Activated gamma-delta T cell treated with anti-CD3 and anti-CD28 coated beads, Interleukin-2, amount 50 U/mL, for 16 hours (primary cell): ENCODE measurements around the gene GGT5.
"Not testable (repeated sequence)": the region's sequence is repeated elsewhere in the genome, so short reads cannot be mapped to it uniquely, and the experiment has no call there.

Experiments used
- DNase-seq: peaks from one replicate; pipeline ENCODE4 v3.0.0-alpha.2; 2020; ENCODE audit warnings: low read depth

The GGT5 gene

DNA sequence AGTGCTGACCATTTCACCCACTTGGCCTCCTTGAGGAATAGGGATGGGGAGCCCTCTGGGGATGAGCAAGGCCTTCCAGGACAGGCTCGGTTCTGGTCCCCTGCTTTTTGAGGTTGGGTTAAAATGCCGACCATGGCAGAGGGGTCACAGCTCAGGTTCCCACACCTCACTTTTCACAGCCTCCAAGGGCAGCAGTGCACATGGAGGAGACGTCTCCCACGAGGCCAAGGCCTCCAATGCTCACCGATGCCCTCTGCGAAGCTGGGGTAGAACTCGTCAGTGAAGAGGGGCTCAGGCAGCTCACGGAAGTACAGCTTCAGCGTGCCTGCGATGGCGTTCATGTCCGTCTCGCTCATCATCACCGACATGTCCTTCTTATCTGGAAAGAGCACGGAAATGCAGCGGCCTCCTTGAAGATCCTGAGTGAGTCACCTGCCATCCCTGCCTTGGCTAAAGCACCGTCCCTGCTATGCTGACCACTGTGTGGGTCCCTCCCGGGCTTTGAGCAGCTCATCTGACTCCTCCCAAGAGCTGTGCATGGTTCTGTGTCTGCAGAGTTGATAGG, 17.4 kb upstream of the GGT5 start:
- not testable (repeated sequence) for DNase-seq

GRCh38 chr22:24259459-24259858, 14.6 kb upstream of the GGT5 start:
- DNase-seq, result peak; percentile 41

GRCh38 chr22:24256736-24257135, 11.9 kb upstream of the GGT5 start:
- DNase-seq, result not testable (repeated sequence)

DNA sequence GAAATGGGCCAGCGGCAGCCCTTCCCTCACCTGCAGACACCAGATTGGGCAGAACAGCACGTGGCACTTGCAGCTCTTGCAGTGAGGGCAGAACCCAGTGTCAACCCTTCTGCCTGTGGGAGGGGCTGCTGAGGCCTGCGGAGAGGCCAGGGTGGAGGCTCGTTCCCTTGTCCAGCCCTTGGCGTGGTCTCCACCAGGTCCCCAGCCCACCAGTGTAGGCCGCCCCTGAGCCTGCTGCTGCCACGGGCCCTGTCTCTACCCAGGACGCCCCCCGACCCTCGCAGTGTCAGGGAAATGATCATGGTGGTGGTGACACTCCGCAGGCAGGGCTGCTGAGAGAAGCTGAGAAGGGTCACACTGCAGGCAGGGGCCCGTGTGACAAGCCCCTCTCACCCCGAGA, 11.3 kb upstream of the GGT5 start:
- not testable (repeated sequence) for DNase-seq

GRCh38 chr22:24253126-24253525, 8.2 kb upstream of the GGT5 start:
- DNase-seq, result not testable (repeated sequence)

GRCh38 chr22:24251286-24251685, 6.4 kb upstream of the GGT5 start:
- DNase-seq, result not testable (repeated sequence)

DNA sequence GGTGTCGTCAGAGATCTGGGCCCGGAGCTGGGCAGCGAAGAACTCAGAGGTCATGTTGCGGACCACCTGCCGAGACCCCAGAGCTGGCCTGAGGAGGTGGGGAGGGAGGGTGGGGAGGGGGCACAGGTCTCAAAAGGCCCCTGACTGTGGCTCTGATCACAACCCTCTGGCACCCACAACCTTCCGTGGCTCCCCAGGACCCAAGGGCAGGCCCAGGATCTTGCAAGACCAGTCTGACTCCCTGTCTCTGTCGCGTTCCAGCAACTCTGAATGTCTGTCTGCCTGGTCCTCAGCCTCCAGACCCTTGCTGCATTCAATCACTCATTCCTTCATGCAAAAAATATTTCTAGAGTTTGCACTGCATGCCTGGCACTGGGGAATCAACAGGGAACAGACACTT, 4.5 kb upstream of the GGT5 start:
- not testable (repeated sequence) for DNase-seq

DNA sequence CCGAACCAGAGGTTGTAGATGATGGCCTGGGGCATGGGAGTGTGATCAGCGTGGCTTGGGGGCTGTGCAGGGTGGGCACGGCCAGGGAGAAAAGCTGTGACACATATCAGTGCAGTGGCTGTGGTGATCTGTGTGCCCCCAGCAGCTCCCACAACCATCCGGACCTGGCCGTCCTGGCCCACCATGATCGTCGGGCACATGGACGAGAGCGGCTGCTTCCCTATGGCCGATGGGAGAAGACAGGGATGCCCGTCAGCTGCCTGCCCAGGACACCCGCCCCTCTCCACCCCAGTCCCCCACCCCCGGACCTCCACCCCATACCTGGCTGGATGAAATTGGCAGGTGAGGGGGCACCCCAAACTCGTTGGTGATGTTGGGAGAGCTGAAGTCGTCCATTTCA, 3.7 kb upstream of the GGT5 start:
- not testable (repeated sequence) for DNase-seq

DNA sequence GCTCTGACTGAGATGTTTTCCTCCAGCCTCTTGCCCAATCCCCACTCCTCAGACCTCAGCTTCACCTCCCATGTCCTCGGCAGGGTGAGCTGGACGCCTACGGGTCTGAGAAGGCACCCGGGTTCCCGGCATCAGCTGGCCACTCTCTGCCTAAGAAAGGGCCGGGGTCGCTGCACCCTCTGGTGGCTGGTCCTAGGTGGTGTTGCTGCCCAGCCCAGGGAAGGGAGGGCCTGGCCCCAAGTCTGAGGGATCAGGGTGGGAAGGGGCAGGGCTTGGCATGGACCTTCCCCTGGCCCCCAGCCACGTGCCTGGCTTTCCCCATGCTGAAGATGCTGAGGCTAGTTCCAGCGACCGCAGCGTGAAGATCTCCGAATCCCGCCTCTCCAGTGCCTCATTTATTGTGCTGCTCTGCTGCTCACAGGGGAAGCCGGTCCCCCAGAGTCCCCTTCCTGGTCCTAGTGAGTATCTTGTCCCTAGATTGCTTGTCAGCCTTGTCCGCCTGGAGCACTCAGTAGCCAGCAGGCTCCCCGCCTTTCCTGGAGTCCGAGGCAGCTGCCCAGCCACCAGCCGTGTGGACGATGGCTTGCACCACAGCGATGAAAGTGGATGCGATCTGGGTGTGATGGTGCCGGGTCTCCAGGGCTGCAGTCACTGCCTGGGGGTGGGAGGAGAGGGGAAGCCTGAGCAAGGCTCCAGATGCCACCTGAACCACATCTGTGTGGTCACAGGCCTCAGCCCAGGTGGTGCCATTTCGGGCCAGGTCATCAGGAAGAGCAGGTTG, 2.9 kb upstream of the GGT5 start:
- DNase-seq, result no peak

DNA sequence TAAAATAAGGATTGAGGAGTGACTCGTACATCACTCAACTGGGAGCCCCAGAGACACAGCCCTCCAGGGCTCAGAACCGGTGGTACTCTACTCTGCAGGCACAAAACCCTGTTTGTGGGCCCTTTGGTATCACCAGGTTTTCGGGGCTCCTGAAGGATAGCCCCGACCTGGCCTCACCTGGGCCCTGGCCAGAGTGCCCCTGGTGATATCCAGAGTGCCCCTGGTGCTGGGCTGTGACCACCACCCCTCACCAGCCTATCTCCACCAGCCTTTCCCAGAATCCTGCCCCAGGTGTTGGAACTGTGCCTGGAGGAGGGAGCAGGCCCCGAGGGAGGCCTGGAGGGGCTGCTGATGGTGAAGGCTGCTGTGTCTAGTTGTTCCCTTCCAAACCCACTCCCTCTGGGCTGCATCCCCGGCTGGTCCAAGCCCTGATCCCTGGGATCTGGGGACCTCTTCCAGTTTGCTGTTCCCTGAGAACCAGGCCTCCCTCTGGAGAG, 2.2 kb upstream of the GGT5 start:
- DNase-seq, result no peak

DNA sequence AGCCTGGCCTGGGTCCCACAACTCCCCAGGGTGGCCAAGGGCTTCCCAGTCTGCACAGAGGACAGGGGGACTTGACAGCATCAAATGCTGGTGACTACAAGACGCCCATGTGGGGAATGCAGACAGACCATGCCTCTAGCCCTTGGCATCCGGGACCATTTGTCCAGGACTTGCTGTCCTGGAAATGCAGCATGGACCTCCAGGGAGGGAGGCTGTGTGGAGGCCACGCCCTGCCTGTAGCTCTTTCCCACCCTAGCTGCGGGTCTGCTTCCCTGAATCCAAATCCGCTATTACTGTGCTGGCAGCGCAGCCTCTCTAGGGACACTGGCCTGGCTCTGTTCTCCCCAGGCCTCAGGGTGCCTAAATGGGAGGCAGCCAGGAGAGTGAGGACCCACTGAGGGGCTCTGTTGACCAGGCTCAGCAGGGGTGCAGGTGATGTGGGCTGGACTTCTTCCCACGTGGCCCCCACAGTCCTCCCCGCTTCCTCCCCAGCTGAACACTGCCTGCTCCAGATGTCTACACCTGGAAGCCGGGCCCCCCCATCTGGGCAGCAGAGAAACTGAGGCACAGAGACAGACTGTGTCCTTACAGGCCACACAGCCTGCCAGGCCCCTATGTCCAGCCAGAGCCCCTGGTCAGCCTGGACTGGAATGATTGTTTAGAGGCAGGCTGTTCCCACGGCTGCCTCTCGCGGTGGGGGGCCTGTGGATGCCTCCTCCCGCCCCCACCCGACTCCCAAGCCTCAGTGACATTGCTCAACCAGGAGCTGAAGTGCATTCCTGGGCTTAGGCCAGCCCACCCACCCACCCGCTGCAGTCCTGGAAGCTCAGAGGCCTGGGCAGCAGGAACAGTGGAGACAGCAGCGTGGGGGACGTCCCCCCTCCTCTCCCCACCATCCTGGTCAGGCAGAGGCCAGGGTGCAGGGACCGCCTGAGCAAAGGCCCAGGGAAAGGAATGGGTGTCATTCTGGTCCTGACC, 991 bp upstream of the GGT5 start:
- not testable (repeated sequence) for DNase-seq

DNA sequence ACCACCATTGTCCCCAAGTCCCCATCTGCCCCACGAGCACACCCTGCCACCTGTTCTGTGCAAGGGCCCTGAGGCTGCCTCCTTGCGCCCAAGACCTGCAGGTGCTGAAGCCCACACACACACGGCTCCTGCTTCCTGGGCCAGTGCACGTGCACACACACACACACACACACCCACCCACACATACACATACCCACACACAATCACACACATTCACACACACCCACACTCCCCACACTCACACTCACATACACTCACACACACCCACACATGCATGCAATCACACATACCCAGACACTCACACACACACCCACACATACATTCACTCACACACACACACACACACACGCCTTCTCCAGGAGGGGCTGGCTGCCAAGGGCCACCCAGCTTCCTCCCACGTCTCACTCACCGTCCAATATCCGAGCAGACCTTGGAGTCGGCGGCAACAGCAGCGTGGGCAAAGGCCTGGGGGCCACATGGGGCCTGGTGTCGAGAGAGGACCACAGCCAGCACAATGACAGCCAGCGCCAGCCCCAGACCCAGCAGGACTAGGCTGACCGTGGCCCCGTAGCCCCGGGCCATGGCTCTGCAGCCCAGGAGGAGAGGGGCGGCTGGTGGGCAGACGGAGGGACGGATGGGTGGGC, 616 bp downstream of the GGT5 start:
- no peak for DNase-seq

DNA sequence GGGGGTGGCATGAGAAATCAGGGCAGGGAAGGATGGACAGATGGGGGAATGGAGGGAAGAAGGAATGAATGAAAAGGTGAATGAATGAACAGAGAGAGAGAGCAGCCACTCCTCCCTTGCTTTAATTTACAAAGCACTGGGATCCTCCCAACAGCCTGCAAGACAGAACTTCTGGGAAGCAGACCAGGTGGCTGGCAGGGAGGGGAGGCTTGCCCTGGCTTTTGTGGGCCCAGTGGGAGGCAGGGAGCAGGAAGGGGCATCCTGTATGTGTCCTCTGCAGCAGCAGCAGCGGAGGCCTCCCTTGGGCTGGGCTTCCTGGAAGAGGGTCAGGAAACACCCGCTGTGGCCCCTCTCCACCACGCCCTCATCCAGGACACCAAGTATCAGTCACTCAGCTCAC, 1.5 kb downstream of the GGT5 start:
- DNase-seq, result not testable (repeated sequence)

GRCh38 chr22:24240985-24241692, 3.7 kb downstream of the GGT5 start:
- DNase-seq, result not testable (repeated sequence)

- no peak for DNase-seq
Measured at GRCh38 chr22:24240381-24240780, 4.5 kb downstream of the GGT5 start.

DNA sequence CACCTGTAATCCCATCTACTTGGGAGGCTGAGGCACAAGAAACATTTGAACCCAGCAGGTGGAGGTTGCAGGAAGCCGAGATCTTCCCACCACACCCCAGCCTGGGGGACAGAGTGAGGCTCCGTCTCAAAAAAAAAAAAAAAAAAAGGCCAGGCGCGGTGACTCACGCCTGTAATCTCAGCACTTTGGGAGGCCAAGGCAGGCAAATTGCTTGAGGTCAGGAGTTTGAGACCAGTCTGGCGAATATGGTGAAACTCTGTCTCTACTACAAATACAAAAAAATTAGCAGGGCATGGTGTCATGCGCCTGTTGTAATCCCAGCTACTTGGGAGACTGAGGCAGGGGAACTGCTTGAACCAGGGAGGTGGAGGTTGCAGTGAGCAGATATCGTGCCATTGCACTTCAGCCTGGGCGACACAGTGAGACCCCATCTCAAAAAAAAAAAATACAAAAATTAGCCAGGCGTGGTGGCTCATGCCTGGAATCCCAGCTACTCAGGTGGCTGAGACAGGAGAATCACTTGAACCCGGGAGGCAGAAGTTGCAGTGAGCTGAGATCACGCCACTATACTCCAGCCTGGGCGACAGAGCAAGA, 6.7 kb downstream of the GGT5 start:
- DNase-seq, result not testable (repeated sequence)

DNA sequence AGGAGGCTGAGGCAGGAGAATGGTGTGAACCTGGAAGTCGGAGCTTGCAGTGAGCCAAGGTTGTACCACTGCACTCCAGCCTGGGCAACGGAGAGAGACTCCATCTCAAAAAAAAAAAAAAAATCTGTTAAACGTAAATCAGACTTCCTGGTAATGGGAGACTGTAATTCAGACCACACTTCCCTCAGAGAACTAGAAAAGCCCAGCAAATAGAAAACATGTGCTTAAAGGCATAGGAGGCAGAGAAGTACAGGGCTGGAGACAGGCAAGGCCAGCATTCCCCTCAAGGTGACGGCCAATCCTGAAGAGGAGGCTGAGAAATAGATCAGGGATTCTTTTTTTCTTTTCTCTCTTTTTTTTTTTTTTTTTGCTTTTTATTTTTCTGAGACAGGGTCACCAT, 8.2 kb downstream of the GGT5 start:
- DNase-seq, result no peak

DNA sequence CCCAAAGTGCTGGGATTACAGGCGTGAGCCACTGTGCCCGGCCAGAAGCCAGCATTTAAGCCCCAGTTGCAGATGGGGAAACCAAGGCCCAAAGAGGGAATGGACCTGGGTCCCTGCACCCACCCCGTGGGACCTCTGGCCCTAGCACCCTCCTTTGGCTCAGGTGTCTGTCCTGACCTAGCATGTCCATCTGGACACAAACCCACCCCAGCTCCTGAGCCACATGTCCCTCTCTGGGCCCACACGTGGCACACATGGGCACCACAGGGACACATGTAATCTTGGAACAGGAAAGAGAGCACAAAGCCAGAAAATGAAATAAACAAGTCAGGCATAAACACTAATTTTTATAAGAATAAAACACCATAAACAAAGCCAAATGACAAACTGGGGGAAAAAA, 9.6 kb downstream of the GGT5 start:
- no peak for DNase-seq

DNA sequence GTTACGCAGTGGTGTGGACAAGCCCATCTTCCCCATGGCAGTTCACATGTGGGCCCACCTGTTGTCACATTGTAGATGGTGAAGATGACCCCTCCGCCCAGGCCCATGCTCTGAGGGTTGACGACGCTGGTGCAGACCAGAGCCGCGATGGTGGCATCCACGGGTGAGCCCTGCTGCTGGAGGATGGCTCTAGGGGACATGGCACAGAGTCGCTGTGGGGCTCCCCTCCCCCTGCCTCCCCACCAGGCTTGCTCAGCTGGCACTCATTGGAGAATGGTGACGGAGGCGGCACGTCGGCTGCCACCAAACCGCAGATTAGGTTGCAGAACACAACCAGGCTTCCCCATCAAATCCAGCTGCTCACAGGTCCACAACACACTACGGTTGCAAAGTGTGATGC, 11.1 kb downstream of the GGT5 start:
- DNase-seq, result no peak

DNA sequence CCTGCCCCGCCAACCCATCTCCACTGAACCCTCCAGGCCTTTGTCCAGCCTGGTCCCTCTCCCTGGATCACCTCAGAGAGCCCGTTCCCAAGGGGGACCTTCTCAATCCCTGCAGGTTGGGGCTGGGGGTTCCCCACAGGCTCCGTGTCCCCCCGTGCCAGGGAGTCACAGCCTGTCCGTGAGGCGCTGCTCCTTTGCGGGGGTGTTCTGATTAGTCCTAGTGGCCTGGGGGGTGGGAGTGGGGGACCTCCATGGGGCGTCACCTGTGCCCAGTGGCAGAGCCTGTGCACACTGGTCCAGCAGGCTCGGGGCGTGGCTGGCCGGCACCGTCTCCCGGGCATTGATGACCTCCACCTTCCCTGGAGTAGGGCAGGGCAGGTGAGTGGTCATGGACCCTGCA, 11.6 kb downstream of the GGT5 start:
- no peak for DNase-seq

DNA sequence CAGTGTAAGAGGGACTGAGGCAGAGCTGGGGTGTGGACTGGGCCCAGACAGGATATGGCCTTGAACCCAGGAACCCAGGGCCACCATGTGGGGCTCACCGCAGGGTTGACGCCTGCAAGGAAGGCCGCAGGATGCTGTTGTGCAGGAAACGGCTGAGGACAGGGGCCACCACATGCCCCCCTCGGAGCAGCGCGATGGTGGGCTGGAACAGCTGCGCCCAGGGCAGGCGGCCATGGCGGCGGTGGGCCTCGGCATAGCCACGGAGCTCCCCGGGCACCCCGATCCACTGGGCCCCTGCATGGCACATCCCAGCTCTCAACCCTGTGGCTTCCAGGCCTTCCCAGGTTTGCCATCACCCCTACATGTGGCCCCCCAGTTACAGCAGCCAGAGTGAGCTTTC, 12.2 kb downstream of the GGT5 start:
- DNase-seq, result no peak
